Retinal pigment epithelial cell (primary cell): Measurements from ENCODE around the gene SMOC2.

Source experiments
- DNase-seq: peaks from one replicate; pipeline ENCODE4 v3.0.0-alpha.2; 2010; ENCODE audit warnings: low read depth
- H3K4me3 ChIP-seq: 2 replicates; pipeline ENCODE4 v1.5.1; 2011; ENCODE audit warnings: mild to moderate bottlenecking, low read length, control low read depth, moderate library complexity
- CTCF ChIP-seq: conservative IDR thresholded peaks from 2 replicates; pipeline ENCODE4 v1.5.1; 2011; ENCODE audit warnings: low read depth, low read length, control low read depth, inconsistent platforms

Gene SMOC2

DNA sequence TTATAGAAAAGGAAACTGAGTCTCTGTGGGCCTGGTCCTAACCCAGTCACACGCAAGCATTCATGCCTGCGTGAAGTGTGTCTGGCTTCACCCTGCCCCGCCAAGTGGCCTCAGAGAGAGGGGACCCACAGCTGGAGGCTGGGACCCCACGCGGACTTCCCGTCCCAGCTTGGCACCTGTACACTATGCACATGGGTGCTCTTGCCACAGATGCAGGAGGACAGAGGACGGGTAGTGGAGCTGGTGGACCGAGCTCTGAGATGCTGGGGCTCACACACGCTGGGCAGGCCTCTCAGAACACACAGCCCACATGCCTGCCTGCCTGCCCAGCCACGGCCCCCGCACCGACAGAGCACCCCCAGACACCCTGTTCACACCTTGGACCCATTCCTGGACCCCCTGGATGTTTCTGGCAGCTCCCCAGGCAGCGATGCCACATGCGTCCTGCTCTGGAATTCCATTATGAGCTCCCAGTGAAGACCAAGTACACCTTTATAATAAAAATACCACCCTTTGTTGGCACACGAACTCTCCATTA lies 24.9 kb upstream of the SMOC2 start:
- no peak for DNase-seq
- no peak for TF ChIP-seq CTCF
- no peak overlapping the region for H3K4me3 ChIP-seq

DNA sequence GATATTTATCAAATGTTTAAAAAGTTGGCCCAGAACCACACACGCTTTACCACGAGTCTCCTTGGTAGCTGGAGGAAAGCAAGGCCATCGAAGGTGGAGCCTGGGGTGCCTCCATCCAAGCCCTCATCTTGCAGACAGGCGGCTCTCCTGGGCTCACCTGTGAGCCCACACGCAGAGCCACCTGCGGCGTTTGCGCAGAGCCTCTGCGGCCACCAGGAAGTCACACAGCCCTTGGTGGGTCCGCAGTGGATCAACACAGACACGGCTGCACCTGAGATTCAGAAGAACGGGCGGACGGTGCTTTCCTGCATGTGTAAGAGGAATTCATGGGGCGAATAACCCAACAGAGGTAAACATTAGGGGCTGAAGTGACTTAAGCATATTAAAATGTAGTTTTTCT lies 24.5 kb upstream of the SMOC2 start:
- no peak for DNase-seq
- H3K4me3 ChIP-seq = no peak overlapping the region
- TF ChIP-seq CTCF = no peak

DNA sequence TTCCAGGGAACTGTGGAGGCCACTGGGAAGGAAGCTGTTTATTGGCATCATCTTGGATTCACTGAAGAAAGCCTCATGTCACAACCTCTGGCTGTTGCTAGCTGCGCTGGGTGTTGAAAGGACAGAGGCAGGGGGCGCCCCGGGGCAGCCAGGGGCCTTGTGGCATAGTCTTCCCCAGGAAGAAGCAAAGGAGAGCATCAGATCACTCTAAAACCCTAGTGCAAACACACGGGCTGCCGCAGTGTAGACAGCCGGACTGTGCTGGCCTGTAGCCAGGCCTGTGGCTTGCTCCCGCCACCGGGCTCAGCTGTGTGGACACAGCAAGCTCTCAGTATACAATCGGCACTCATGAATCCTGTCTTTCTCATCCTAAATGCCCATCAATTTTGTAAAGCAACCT lies 23.8 kb upstream of the SMOC2 start:
- H3K4me3 ChIP-seq = no peak overlapping the region
- no peak for TF ChIP-seq CTCF
- DNase-seq = no peak

DNA sequence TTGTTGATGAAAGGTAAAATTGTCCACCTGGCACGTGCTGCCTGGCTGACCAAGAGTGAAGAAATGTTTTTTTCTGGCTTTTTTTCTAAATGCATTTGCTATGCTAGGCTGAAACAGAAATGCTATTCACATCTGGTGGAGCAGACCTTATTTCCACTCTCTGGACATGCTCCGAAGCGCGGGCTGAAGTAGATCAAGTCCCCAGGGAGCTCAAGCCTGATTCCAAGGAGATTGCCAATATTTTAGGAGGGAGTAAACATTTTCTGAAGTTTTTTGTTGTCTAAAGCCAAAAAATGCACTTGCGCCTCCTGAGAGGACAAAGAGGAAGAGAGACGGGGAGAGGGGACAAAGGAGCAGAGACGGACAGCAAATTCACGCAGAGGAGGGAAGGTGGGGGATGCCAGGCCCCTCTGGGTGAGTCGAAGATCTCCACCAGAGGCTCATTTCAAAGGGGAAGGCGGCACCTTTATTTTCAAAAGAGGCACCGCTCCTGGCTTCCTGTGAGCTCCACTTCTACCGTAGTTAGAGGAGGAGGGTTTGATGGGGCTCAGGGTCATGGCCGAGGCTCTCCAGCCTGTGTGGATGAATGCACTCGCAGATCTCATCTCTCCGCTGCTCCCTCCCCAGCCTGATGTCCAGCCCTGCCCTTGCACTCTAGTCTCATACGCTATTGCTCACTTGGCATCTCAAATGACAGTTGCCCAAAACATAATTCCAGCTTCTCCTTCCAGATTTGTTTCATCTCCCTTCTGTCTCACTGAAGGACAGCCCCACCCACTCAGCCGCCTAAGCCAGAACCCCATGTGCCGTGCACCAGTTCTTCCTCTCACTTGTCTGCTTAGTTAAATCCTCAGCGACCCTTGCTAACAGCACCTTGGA lies 23.1 kb upstream of the SMOC2 start:
- TF ChIP-seq CTCF = no peak
- no peak overlapping the region for H3K4me3 ChIP-seq
- no peak for DNase-seq

DNA sequence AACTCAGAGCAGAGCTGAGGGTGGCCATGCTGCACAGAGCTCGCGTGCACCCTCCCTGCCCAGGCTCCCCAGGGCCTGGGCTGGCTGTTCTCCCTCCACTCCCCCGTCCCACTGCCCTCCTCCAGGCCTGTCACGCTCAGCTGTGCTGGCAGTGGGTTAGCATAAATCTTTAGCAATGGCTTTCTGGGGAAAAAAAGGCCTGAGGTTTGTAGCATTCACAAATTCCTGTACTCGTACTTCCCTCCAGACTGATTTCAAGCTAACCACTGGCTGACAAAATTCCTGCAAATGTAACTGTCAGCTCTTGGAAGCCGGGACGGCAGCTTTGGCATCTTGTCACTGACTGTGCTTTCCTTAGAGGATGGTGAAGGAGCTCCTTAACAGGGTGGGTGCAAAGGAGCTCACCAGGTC lies 22.3 kb upstream of the SMOC2 start:
- no peak for DNase-seq
- H3K4me3 ChIP-seq = no peak overlapping the region
- no peak for TF ChIP-seq CTCF

- no peak overlapping the region for H3K4me3 ChIP-seq
- DNase-seq = no peak
- no peak for TF ChIP-seq CTCF
These were observed 21.4 kb upstream of the SMOC2 start for GRCh38 chr6:168419569-168419968.

- TF ChIP-seq CTCF = no peak
- DNase-seq = no peak
- no peak overlapping the region for H3K4me3 ChIP-seq
These were observed 20.9 kb upstream of the SMOC2 start for GRCh38 chr6:168420084-168420483.
